ENCODE data around the gene BABAM2. TPM values are rescaled to one million over a fixed set of nuclear protein-coding genes. Genes with fewer than 3 reads are reported as not detected.

BABAM2 gene
- total RNA-seq, 1 experiment from 2014 or later = 27.1 TPM

- no peak for TF ChIP-seq CTCF (conservative IDR thresholded peaks at IDR 0.05)
- H3K79me2 ChIP-seq (ENCODE audit: insufficient read depth, low read length) = no peaks in the 10 kb centered on the region
These were observed 319.3 kb downstream of the BABAM2 start for GRCh38 chr2:28209864-28210263.

More at GRCh38 chr2:28209864-28210263, 319.3 kb downstream of the BABAM2 start:
- Histone ChIP-seq H3K23me2 (ENCODE audit: insufficient read length, low read depth, low read length, poor library complexity, severe bottlenecking) (no peaks in the 10 kb centered on the region), H2AK5ac (ENCODE audit: insufficient read length, low read length) (no peak overlapping the region), H3K9ac (ENCODE audit: extremely low read depth, insufficient read length, low read length) (no peak overlapping the region), H3T11ph (ENCODE audit: low read length) (no peak overlapping the region), H4K91ac (ENCODE audit: insufficient read length, low read depth, low read length) (no peak overlapping the region), H2BK120ac (ENCODE audit: low read depth, low read length, poor library complexity, severe bottlenecking) (no peak overlapping the region), H4K8ac (replicated peaks; ENCODE audit: insufficient read length, low read depth, low read length) (no peak overlapping the region), H3K23ac (ENCODE audit: insufficient read length, low read depth, low read length) (no peak overlapping the region), H3K79me1 (ENCODE audit: insufficient read depth, low read depth, low read length, poor library complexity, severe bottlenecking) (no peaks in the 10 kb centered on the region), H2BK20ac (ENCODE audit: low read depth, low read length, poor library complexity, severe bottlenecking) (no peak overlapping the region), H3K56ac (ENCODE audit: insufficient read length, low read depth, low read length) (no peak overlapping the region), H3K4me1 (ENCODE audit: insufficient read depth, low read length) (no peaks in the 10 kb centered on the region), H3K9me3 (ENCODE audit: control insufficient read depth, low read depth, low read length) (no peaks in the 10 kb centered on the region), H3K27ac (ENCODE audit: insufficient read length, low read depth, low read length) (no peak overlapping the region), H3K4me2 (ENCODE audit: insufficient read depth, insufficient read length, low read length) (no peak overlapping the region), H3K18ac (ENCODE audit: insufficient read length, low read depth, low read length) (no peak overlapping the region), H2BK15ac (ENCODE audit: low read depth, low read length) (no peak overlapping the region), H3K4ac (ENCODE audit: low read depth, low read length) (no peak overlapping the region), H3K14ac (ENCODE audit: insufficient read depth, low read length) (no peak overlapping the region), H2BK12ac (ENCODE audit: insufficient read length, low read depth, low read length) (no peak overlapping the region), H4K20me1 (ENCODE audit: control insufficient read depth, insufficient read depth, insufficient read length) (no peaks in the 10 kb centered on the region), H2BK5ac (ENCODE audit: insufficient read length, low read length) (no peak overlapping the region), H2AFZ (ENCODE audit: low read length) (no peak overlapping the region), H3K27me3 (ENCODE audit: insufficient read depth, low read length) (no peaks in the 10 kb centered on the region), H4K5ac (ENCODE audit: insufficient read length, low read depth, low read length) (no peak overlapping the region)
- H3K4me1 Mint-ChIP-seq = no peaks in the 10 kb centered on the region
- H3K36me3 Mint-ChIP-seq (ENCODE audit: insufficient read depth in 1 of 3, low read depth in 3 of 3) = no peaks in the 10 kb centered on the region
- no peak for DNase-seq
- H3K27ac Mint-ChIP-seq = no peak overlapping the region
- H3K9me3 Mint-ChIP-seq = no peaks in the 10 kb centered on the region
- H3K4me3 Mint-ChIP-seq = no peak overlapping the region
- H3K27me3 Mint-ChIP-seq (ENCODE audit: low read depth) = no peaks in the 10 kb centered on the region

All from H9 (cell line).